Measurements from ENCODE around the gene JAM3. TPM values are rescaled to one million over a fixed set of nuclear protein-coding genes. Genes with fewer than 3 reads are reported as not detected.

Gene JAM3
- total RNA-seq, 2 experiments from 2014 or later = 18.3 to 21.2 TPM

GRCh38 chr11:134033696-134034491 lies 35.0 kb upstream of the JAM3 start:
- peak; percentile 75 for DNase-seq
- peak overlapping the region; percentile 52 for H3K27ac Mint-ChIP-seq

GRCh38 chr11:134034496-134035381 lies 34.1 kb upstream of the JAM3 start:
- Mint-ChIP-seq H3K27ac (peak overlapping the region; percentile 47), H3K27me3 (no peaks in the 10 kb centered on the region), H3K4me3 (no peak overlapping the region), H3K4me1 (peaks cover 52% of the 10 kb centered on the region), H3K9me3 (no peaks in the 10 kb centered on the region), H3K36me3 (peaks cover 3% of the 10 kb centered on the region)
- DNase-seq = no peak

More at GRCh38 chr11:134033696-134034491, 35.0 kb upstream of the JAM3 start:
- H3K4me3 Mint-ChIP-seq = peak overlapping the region; percentile 38
- no peaks in the 10 kb centered on the region for H3K27me3 Mint-ChIP-seq
- peaks cover 3% of the 10 kb centered on the region for H3K36me3 Mint-ChIP-seq
- no peaks in the 10 kb centered on the region for H3K9me3 Mint-ChIP-seq
- H3K4me1 Mint-ChIP-seq = peaks cover 54% of the 10 kb centered on the region

- peaks cover 52% of the 10 kb centered on the region for H3K4me1 Mint-ChIP-seq
- DNase-seq = peak; percentile 28
- H3K27ac Mint-ChIP-seq = peak overlapping the region; percentile 85
Observed at GRCh38 chr11:134036492-134037045, 32.3 kb upstream of the JAM3 start.

GRCh38 chr11:134037046-134037908 lies 31.6 kb upstream of the JAM3 start:
- Mint-ChIP-seq H3K27ac (peak overlapping the region; percentile 85), H3K9me3 (no peaks in the 10 kb centered on the region), H3K4me1 (peaks cover 47% of the 10 kb centered on the region), H3K4me3 (peak overlapping the region; percentile 81), H3K36me3 (peaks cover 3% of the 10 kb centered on the region), H3K27me3 (no peaks in the 10 kb centered on the region)
- DNase-seq = peak; percentile 53

More at GRCh38 chr11:134036492-134037045, 32.3 kb upstream of the JAM3 start:
- peak overlapping the region; percentile 81 for H3K4me3 Mint-ChIP-seq
- H3K9me3 Mint-ChIP-seq = no peaks in the 10 kb centered on the region
- H3K36me3 Mint-ChIP-seq = peaks cover 3% of the 10 kb centered on the region
- no peaks in the 10 kb centered on the region for H3K27me3 Mint-ChIP-seq

GRCh38 chr11:134038897-134039470 lies 29.9 kb upstream of the JAM3 start:
- Mint-ChIP-seq H3K27ac (no peak overlapping the region), H3K27me3 (no peaks in the 10 kb centered on the region), H3K4me3 (no peak overlapping the region), H3K4me1 (peaks cover 36% of the 10 kb centered on the region), H3K9me3 (no peaks in the 10 kb centered on the region), H3K36me3 (peaks cover 3% of the 10 kb centered on the region)
- no peak for DNase-seq

- Mint-ChIP-seq H3K4me3 (no peak overlapping the region), H3K9me3 (no peaks in the 10 kb centered on the region)
Observed at GRCh38 chr11:134039726-134040385, 29.0 kb upstream of the JAM3 start.

GRCh38 chr11:134040386-134041302 lies 28.2 kb upstream of the JAM3 start:
- no peak for DNase-seq
- no peak overlapping the region for H3K27ac Mint-ChIP-seq

More at GRCh38 chr11:134039726-134040385, 29.0 kb upstream of the JAM3 start:
- H3K4me1 Mint-ChIP-seq = peaks cover 27% of the 10 kb centered on the region
- H3K27ac Mint-ChIP-seq = no peak overlapping the region
- no peaks in the 10 kb centered on the region for H3K27me3 Mint-ChIP-seq
- H3K36me3 Mint-ChIP-seq = peaks cover 3% of the 10 kb centered on the region
- DNase-seq = no peak

GRCh38 chr11:134041349-134041748 lies 27.5 kb upstream of the JAM3 start:
- Mint-ChIP-seq H3K36me3 (no peaks in the 10 kb centered on the region), H3K9me3 (no peaks in the 10 kb centered on the region), H3K27me3 (no peaks in the 10 kb centered on the region), H3K4me3 (no peak overlapping the region), H3K27ac (no peak overlapping the region), H3K4me1 (peaks cover 14% of the 10 kb centered on the region)
- no peak for DNase-seq

More at GRCh38 chr11:134040386-134041302, 28.2 kb upstream of the JAM3 start:
- no peaks in the 10 kb centered on the region for H3K27me3 Mint-ChIP-seq
- H3K9me3 Mint-ChIP-seq = no peaks in the 10 kb centered on the region
- H3K4me3 Mint-ChIP-seq = no peak overlapping the region
- peaks cover 2% of the 10 kb centered on the region for H3K36me3 Mint-ChIP-seq
- peaks cover 20% of the 10 kb centered on the region for H3K4me1 Mint-ChIP-seq

GRCh38 chr11:134041791-134042696 lies 26.8 kb upstream of the JAM3 start:
- Mint-ChIP-seq H3K4me1 (peaks cover 9% of the 10 kb centered on the region), H3K4me3 (no peak overlapping the region), H3K27me3 (no peaks in the 10 kb centered on the region), H3K9me3 (no peaks in the 10 kb centered on the region), H3K36me3 (no peaks in the 10 kb centered on the region), H3K27ac (no peak overlapping the region)
- DNase-seq = no peak

- Mint-ChIP-seq H3K27ac (no peak overlapping the region), H3K36me3 (no peaks in the 10 kb centered on the region), H3K4me3 (no peak overlapping the region), H3K4me1 (no peaks in the 10 kb centered on the region), H3K9me3 (no peaks in the 10 kb centered on the region), H3K27me3 (peaks cover 2% of the 10 kb centered on the region)
- no peak for DNase-seq
Observed at GRCh38 chr11:134043821-134044420, 25.0 kb upstream of the JAM3 start.

GRCh38 chr11:134044514-134045284 lies 24.2 kb upstream of the JAM3 start:
- DNase-seq = no peak
- H3K27ac Mint-ChIP-seq = no peak overlapping the region
- no peak overlapping the region for H3K4me3 Mint-ChIP-seq
- H3K36me3 Mint-ChIP-seq = no peaks in the 10 kb centered on the region
- peaks cover 10% of the 10 kb centered on the region for H3K27me3 Mint-ChIP-seq
- H3K4me1 Mint-ChIP-seq = no peaks in the 10 kb centered on the region
- no peaks in the 10 kb centered on the region for H3K9me3 Mint-ChIP-seq
